ENCODE data around the gene CDC42BPB. TPM values are rescaled to one million over a fixed set of nuclear protein-coding genes. Genes with fewer than 3 reads are reported as not detected.
A peak's percentile ranks its signal among the peaks of the same experiment; 100 is the strongest.

Gene CDC42BPB
- total and polyA plus RNA-seq, 2 of the 13 experiments (the other 11 are each of a cell fraction or from before 2014, with no cell fraction given) = 19.7 to 32.3 TPM

DNA sequence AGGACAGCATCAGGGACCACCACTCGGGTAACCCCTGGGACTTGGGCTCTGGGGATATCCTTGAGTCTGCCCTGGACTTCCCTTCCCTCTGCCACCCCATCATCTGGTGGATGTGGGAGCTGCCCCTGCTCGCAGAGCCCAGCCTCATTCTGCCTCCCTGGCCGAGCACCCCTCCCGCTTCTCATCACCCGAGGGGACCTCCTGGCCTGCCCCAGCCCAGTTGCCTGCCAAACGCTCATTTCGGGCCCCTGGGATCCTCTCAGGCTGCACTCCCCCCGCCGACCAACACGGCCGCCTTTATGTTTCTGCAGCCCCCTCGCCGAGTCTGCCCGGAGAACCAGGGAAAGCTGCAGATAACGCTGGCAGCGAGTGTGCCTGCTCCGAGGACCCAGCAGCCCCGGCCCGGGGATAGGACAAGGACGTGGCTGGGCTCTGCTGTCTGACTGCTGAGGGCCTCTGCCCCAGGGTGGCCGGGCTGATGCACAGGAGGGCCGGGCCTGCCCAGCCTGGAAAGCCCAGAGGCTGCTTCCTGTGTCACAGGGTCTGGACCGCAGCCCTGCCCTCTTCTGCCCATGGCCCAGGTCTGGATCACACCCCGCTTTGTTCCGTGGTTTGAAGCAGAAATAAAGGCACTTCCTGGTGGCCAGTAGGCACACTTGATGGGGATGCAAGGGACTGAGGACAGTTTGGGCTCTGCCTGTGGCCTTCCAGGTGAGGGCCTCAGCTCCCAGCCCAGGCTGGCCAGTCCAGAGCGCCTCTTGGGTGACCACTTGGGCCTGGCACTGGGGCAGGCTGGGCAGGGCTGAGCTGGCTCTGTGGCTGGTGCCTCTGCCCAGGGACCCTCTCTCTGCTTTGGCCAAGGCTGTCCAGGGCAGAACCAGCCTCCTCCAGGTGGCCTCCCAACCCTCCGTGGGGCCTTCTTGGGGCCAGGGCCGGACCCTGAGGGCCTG is 32.3 kb upstream of the CDC42BPB start:
- no peak for FAIRE-seq
- no peak overlapping the region for H3K9ac ChIP-seq (ENCODE audit: insufficient read depth, low read depth, low read length)
- no peak for DNase-seq (ENCODE audit: low spot score)
- H3K79me2 ChIP-seq (ENCODE audit: insufficient read depth, low read length) = no peaks in the 10 kb centered on the region
- no TSS peak for BruUV-seq (replicated peaks)
- ATAC-seq = peak; percentile 30
- ChIA-PET POLR2A (interaction anchor here (2.0 kb wide), 1 partner anchor 10 kb away, joined by 12 read pairs; no protein-coding TSS in a partner anchor), CTCF (ENCODE audit: low intra/inter-chr PET ratio, low total read pairs) (no interaction called here)
- peak overlapping the region in 1 of 3 experiments; percentile 42; a peak in 1 of 6 replicates for H3K4me3 ChIP-seq (replicated peaks in 1 of 3; ENCODE audit: insufficient read depth in 1 of 3, low read depth in 2 of 3, low read length in 3 of 3)
- peaks cover 0 to 12% of the 10 kb centered on the region in 2 experiments; a peak in 4 of 5 replicates for H3K27me3 ChIP-seq (ENCODE audit: control insufficient read depth in 1 of 2, insufficient read depth in 2 of 2, low read length in 2 of 2)
- H3K4me1 ChIP-seq (ENCODE audit: insufficient read depth, low read length) = peaks cover 92% of the 10 kb centered on the region
- 24% methylated on average over 9 of the region's 28 CpGs for WGBS (ENCODE audit: low lambda C conversion rate)
- no peak overlapping the region for H3K27ac ChIP-seq (ENCODE audit: extremely low read length, insufficient read depth, low read length)
- no peak overlapping the region for H2AFZ ChIP-seq (ENCODE audit: low read length)
- in situ Hi-C loops (cut with HindIII; ENCODE audit: extremely low pct_ligation_motif_present, low pct_unique_long_range_greater_than_20kb) = no loop called here
- H3K4me2 ChIP-seq (ENCODE audit: low read depth, low read length) = peak overlapping the region; percentile 51
- H3K9me3 ChIP-seq (ENCODE audit: low read length) = no peaks in the 10 kb centered on the region
- no peaks in the 10 kb centered on the region for H3K36me3 ChIP-seq (replicated peaks in 1 of 2; ENCODE audit: control insufficient read depth in 1 of 2, insufficient read depth in 2 of 2, low read length in 2 of 2)
- intact Hi-C loops (cut with micrococcal nuclease; ENCODE audit: unreplicated experiment) = no loop called here
- no peaks in the 10 kb centered on the region for H4K20me1 ChIP-seq (ENCODE audit: insufficient read depth, low read length)
- TF ChIP-seq, protein P1, sequence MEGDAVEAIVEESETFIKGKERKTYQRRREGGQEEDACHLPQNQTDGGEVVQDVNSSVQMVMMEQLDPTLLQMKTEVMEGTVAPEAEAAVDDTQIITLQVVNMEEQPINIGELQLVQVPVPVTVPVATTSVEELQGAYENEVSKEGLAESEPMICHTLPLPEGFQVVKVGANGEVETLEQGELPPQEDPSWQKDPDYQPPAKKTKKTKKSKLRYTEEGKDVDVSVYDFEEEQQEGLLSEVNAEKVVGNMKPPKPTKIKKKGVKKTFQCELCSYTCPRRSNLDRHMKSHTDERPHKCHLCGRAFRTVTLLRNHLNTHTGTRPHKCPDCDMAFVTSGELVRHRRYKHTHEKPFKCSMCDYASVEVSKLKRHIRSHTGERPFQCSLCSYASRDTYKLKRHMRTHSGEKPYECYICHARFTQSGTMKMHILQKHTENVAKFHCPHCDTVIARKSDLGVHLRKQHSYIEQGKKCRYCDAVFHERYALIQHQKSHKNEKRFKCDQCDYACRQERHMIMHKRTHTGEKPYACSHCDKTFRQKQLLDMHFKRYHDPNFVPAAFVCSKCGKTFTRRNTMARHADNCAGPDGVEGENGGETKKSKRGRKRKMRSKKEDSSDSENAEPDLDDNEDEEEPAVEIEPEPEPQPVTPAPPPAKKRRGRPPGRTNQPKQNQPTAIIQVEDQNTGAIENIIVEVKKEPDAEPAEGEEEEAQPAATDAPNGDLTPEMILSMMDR (CRISPR knock-in tag; IDR thresholded peaks at IDR 0.05) = no peak
- TF ChIP-seq NFE2 (CRISPR knock-in tag; IDR thresholded peaks at IDR 0.05) (no peak), MTF1 (CRISPR knock-in tag; IDR thresholded peaks at IDR 0.05) (no peak), ZBTB38 (CRISPR knock-in tag; IDR thresholded peaks at IDR 0.05) (peak; percentile 27), ZNF670 (CRISPR knock-in tag; IDR thresholded peaks at IDR 0.05; ENCODE audit: borderline replicate concordance) (no peak), ZNF781 (CRISPR knock-in tag; IDR thresholded peaks at IDR 0.05; ENCODE audit: borderline replicate concordance, not compliant biosample characterization) (no peak), ZNF331 (CRISPR knock-in tag; IDR thresholded peaks at IDR 0.05) (peak; percentile 93), WIZ (CRISPR knock-in tag; IDR thresholded peaks at IDR 0.05) (0 out of 2 replicates have a peak, but pooled peaks have one; percentile 45), EEA1 (CRISPR knock-in tag; IDR thresholded peaks at IDR 0.05; ENCODE audit: borderline replicate concordance) (0 out of 2 replicates have a peak, but pooled peaks have one; percentile 48), ZFX (CRISPR knock-in tag; IDR thresholded peaks at IDR 0.05; ENCODE audit: low read depth) (peak; percentile 79)
- TF ChIP-seq, protein P2, sequence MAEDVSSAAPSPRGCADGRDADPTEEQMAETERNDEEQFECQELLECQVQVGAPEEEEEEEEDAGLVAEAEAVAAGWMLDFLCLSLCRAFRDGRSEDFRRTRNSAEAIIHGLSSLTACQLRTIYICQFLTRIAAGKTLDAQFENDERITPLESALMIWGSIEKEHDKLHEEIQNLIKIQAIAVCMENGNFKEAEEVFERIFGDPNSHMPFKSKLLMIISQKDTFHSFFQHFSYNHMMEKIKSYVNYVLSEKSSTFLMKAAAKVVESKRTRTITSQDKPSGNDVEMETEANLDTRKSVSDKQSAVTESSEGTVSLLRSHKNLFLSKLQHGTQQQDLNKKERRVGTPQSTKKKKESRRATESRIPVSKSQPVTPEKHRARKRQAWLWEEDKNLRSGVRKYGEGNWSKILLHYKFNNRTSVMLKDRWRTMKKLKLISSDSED (CRISPR knock-in tag; IDR thresholded peaks at IDR 0.05) = 0 out of 2 replicates have a peak, but pooled peaks have one; percentile 55
- TF ChIP-seq, protein P3, sequence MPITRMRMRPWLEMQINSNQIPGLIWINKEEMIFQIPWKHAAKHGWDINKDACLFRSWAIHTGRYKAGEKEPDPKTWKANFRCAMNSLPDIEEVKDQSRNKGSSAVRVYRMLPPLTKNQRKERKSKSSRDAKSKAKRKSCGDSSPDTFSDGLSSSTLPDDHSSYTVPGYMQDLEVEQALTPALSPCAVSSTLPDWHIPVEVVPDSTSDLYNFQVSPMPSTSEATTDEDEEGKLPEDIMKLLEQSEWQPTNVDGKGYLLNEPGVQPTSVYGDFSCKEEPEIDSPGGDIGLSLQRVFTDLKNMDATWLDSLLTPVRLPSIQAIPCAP (CRISPR knock-in tag; IDR thresholded peaks at IDR 0.05; ENCODE audit: low read depth) = no peak
- TF ChIP-seq, protein P4, sequence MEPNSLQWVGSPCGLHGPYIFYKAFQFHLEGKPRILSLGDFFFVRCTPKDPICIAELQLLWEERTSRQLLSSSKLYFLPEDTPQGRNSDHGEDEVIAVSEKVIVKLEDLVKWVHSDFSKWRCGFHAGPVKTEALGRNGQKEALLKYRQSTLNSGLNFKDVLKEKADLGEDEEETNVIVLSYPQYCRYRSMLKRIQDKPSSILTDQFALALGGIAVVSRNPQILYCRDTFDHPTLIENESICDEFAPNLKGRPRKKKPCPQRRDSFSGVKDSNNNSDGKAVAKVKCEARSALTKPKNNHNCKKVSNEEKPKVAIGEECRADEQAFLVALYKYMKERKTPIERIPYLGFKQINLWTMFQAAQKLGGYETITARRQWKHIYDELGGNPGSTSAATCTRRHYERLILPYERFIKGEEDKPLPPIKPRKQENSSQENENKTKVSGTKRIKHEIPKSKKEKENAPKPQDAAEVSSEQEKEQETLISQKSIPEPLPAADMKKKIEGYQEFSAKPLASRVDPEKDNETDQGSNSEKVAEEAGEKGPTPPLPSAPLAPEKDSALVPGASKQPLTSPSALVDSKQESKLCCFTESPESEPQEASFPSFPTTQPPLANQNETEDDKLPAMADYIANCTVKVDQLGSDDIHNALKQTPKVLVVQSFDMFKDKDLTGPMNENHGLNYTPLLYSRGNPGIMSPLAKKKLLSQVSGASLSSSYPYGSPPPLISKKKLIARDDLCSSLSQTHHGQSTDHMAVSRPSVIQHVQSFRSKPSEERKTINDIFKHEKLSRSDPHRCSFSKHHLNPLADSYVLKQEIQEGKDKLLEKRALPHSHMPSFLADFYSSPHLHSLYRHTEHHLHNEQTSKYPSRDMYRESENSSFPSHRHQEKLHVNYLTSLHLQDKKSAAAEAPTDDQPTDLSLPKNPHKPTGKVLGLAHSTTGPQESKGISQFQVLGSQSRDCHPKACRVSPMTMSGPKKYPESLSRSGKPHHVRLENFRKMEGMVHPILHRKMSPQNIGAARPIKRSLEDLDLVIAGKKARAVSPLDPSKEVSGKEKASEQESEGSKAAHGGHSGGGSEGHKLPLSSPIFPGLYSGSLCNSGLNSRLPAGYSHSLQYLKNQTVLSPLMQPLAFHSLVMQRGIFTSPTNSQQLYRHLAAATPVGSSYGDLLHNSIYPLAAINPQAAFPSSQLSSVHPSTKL (CRISPR knock-in tag; IDR thresholded peaks at IDR 0.05) = no peak
